ENCODE results near the gene ATRN. TPM values are rescaled to one million over a fixed set of nuclear protein-coding genes. Genes with fewer than 3 reads are reported as not detected.

Gene ATRN
- total and polyA plus RNA-seq, 4 experiments from 2014 or later, result 4.0 to 12.5 (median 10.1) TPM

DNA sequence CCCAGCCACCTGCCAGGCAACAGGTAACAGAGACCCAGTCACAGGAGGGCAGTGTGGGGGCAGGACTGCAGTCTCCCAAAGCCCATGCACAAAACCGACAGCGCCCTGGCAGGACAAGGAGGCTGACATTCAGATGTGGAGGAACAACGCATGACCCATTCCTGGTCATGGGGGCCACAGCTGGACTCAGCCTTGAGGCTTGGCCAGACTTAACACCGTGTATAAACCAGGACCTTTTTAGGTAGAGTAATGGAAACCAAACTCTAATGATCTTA lies 184.2 kb downstream of the ATRN start:
- Mint-ChIP-seq H3K4me1 (peaks cover 6 to 24% (median 12%) of the 10 kb centered on the region in 4 donors), H3K4me3 (no peak overlapping the region), H3K9me3 (peaks cover 2 to 16% (median 6%) of the 10 kb centered on the region in 8 donors), H3K36me3 (peaks cover 5 to 13% of the 10 kb centered on the region in 2 donors), H3K27me3 (peaks cover 11 to 14% of the 10 kb centered on the region in 2 donors), H3K27ac (no peak overlapping the region)
- Histone ChIP-seq H3K9me3 (ENCODE audit: control insufficient read depth in 1 of 2, low read length in 2 of 2) (no peaks in the 10 kb centered on the region), H3K36me3 (ENCODE audit: insufficient read depth, low read length) (no peaks in the 10 kb centered on the region), H3K4me1 (ENCODE audit: insufficient read depth, low read length) (no peaks in the 10 kb centered on the region), H3K4me3 (ENCODE audit: low read length in 2 of 2) (no peak overlapping the region), H3K27me3 (ENCODE audit: insufficient read depth, low read length) (no peaks in the 10 kb centered on the region), H3K27ac (ENCODE audit: low read depth, low read length) (no peak overlapping the region)
- DNase-seq, result no peak
- POLR2A ChIA-PET (ENCODE audit: partially characterized antibody), result no interaction called here
- intact Hi-C loops (cut with micrococcal nuclease), result no loop called here
- CTCF ChIA-PET (ENCODE audit: partially characterized antibody), result no interaction called here

DNA sequence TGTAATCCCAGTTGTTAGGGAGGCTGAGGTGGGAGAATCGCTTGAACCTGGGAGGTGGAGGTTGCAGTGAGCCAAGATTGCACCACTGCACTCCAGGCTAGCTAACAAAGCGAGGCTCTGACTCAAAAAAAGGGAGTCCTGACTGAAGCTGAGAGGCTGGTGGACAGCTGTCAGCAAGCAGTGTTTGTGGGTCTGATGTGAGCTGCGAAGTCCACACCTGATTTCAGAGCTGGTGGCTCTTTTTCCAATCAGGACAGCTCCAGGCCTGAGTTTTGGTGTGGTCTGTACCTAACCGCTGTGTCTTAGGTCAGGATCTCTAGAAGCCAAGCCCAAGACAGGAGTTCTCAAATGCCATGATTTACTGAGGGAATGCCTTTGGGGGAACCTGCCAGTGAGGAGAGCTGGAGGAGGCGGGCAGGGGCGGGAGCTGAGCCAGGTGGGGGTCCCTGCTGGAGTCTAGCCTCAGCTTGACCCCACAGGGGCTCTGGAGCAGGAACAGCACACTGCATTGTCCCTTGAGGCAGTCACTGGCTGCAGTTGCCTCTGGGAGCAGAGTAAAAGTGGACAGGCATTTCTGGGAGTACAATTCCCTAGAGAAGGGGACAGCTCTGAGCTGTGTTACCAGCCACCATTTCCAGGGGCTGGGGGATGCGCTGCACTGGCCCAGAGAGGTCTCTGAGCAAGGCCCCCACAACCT lies 187.3 kb downstream of the ATRN start:
- Mint-ChIP-seq H3K27me3 (peaks cover 26 to 28% of the 10 kb centered on the region in 2 donors), H3K4me1 (peaks cover 7 to 20% (median 12%) of the 10 kb centered on the region in 4 donors), H3K27ac (no peak overlapping the region), H3K4me3 (no peak overlapping the region), H3K36me3 (no peaks in the 10 kb centered on the region), H3K9me3 (peaks cover 0 to 8% (median 6%) of the 10 kb centered on the region in 8 donors)
- Histone ChIP-seq H3K36me3 (ENCODE audit: insufficient read depth, low read length) (no peaks in the 10 kb centered on the region), H3K9me3 (ENCODE audit: control insufficient read depth in 1 of 2, low read length in 2 of 2) (no peaks in the 10 kb centered on the region), H3K4me1 (ENCODE audit: insufficient read depth, low read length) (no peaks in the 10 kb centered on the region), H3K27ac (ENCODE audit: low read depth, low read length) (no peak overlapping the region), H3K27me3 (ENCODE audit: insufficient read depth, low read length) (no peaks in the 10 kb centered on the region), H3K4me3 (ENCODE audit: low read length in 2 of 2) (no peak overlapping the region)
- POLR2A ChIA-PET (ENCODE audit: partially characterized antibody), result no interaction called here
- CTCF ChIA-PET (ENCODE audit: partially characterized antibody), result no interaction called here
- intact Hi-C loops (cut with micrococcal nuclease), result no loop called here
- no peak for DNase-seq

DNA sequence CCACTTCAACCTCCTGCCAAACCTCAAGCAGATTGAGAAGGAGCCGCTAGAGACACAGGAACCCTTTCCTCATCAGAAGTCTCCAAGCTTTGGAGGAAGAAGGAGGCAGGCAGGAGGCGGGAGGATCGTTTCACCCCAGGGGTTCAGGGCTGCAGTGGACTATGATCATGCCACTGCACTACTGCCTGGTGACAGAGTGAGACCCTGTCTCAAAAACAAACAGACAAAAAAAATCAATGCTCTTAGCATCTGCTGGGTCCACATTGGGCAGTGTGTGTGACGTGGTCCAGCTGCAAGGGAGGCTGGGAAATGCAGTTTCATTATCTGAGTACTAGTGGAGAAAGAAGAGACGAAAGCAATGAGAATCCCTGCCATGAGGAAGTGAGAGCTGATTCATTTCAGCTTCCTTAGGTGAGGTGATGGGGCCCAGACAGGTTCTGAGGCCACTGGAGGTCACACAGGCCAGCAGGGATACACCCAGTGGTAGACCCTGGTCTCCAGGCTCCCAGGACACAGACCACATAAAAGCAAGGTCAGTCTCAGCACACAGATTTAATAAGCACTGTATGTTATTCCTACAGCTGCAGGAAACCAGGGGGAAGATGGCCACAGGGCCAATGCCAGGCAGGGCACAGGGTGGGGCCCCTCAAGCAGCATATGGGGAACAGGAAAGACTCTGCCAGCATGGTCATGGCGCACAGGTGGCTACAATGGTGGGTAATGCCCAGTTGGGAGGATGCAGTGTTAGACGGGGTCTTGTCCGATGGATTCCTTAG lies 188.1 kb downstream of the ATRN start:
- intact Hi-C loops (cut with micrococcal nuclease), result no loop called here
- peak overlapping the region in 1 of 7 donors; percentile 46 for H3K27ac Mint-ChIP-seq
- H3K4me3 Mint-ChIP-seq, result peak overlapping the region in 1 of 8 donors; percentile 30
- peaks cover 26 to 28% of the 10 kb centered on the region in 2 donors for H3K27me3 Mint-ChIP-seq
- Histone ChIP-seq H3K9me3 (ENCODE audit: control insufficient read depth in 1 of 2, low read length in 2 of 2) (no peaks in the 10 kb centered on the region), H3K27ac (ENCODE audit: low read depth, low read length) (no peak overlapping the region), H3K27me3 (ENCODE audit: insufficient read depth, low read length) (no peaks in the 10 kb centered on the region), H3K4me3 (ENCODE audit: low read length in 2 of 2) (no peak overlapping the region), H3K4me1 (ENCODE audit: insufficient read depth, low read length) (no peaks in the 10 kb centered on the region), H3K36me3 (ENCODE audit: insufficient read depth, low read length) (no peaks in the 10 kb centered on the region)
- H3K36me3 Mint-ChIP-seq, result no peaks in the 10 kb centered on the region
- H3K4me1 Mint-ChIP-seq, result peaks cover 6 to 20% (median 9%) of the 10 kb centered on the region in 4 donors
- ChIA-PET CTCF (ENCODE audit: partially characterized antibody) (no interaction called here), POLR2A (ENCODE audit: partially characterized antibody) (no interaction called here)
- no peak for DNase-seq
- peaks cover 0 to 2% (median 1%) of the 10 kb centered on the region in 8 donors for H3K9me3 Mint-ChIP-seq

DNA sequence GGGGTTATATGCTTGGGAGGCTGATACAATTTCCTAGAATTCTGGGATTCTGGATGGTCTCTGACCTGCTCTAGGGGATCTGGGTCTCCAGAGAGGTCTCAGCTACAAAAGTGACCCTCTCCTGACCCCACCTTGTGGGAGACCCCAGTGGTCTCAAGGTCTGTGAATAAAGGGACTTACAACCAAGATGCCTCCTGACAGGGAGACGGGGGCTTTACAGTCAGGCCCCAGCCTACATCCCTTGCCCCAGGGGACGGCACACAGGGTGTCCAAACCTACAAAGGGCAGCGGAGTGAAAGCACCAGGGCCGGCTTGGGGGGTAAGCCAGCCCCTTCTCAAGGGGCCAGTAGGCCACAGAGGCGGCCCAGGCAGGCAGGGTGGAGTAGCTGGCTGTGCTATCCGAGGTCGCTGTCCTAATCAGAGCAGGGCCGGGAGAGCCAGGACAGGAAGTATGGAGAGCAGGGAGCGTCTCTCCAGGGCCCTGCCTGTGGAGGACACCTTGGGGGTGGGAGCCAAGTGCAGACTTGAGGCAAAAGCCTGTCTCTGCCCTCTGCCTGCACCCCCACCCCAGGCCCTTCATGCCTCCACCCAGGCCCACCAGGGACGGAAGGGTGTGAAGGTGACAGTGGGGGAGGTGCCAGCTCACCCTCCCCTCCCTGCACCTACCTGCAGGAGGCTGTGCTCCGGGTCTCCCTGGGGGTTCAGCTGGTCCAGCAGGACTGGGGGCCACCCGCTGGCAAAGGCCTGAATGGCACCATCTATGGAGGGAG lies 188.9 kb downstream of the ATRN start:
- peaks cover 26 to 28% of the 10 kb centered on the region in 2 donors for H3K27me3 Mint-ChIP-seq
- H3K4me1 Mint-ChIP-seq, result peaks cover 6 to 20% (median 10%) of the 10 kb centered on the region in 4 donors
- H3K27ac Mint-ChIP-seq, result no peak overlapping the region
- no peaks in the 10 kb centered on the region for H3K36me3 ChIP-seq (ENCODE audit: insufficient read depth, low read length)
- H3K9me3 Mint-ChIP-seq, result no peaks in the 10 kb centered on the region
- ChIA-PET CTCF (ENCODE audit: partially characterized antibody) (no interaction called here), POLR2A (ENCODE audit: partially characterized antibody) (no interaction called here)
- no peak for DNase-seq
- H3K36me3 Mint-ChIP-seq, result no peaks in the 10 kb centered on the region
- no peak overlapping the region for H3K27ac ChIP-seq (ENCODE audit: low read depth, low read length)
- H3K4me3 Mint-ChIP-seq, result peak overlapping the region in 2 of 8 donors; percentile 36 to 67
- no peaks in the 10 kb centered on the region for H3K27me3 ChIP-seq (ENCODE audit: insufficient read depth, low read length)
- no peaks in the 10 kb centered on the region for H3K4me1 ChIP-seq (ENCODE audit: insufficient read depth, low read length)
- no peaks in the 10 kb centered on the region for H3K9me3 ChIP-seq (ENCODE audit: control insufficient read depth in 1 of 2, low read length in 2 of 2)
- no peak overlapping the region for H3K4me3 ChIP-seq (ENCODE audit: low read length in 2 of 2)
- intact Hi-C loops (cut with micrococcal nuclease), result no loop called here

DNA sequence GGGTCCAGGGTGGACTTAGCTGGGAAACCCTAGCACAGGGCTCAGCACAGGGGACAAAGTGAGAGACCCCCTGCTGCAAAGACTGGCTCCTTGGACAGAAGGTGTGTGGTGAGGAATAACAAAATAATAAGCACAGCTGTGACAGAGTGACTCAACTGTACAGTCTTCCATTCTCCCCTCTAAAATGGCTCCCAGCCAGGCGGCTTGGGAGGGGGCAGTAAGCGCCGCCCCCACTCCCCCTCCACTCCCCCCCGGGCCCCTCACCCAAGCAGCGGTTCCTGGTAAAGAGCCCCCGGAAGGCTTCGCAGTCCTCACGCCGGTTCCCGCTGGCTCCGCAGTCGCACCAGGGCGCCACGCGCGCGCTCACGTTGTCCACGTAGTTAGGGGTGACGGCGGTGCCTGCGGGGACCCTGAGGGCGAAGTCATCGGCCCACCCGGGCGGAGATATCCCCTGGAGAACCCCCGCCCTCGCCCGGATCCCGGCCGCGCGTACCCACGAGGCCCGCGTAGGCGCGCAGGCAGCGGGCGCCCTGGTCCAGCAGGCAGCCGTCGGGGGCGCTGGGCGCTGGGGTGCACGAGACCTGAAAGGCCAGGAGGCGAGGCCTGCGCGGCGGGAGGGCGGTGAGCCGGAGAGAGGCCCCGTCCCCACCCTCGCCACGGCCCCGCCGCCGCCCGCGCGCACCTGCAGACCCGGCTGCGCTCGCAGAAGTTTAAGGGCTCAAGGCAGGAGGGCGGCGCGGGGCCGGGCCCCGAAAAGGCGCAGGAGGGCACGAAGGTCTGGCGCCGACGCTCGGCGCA lies 189.6 kb downstream of the ATRN start:
- DNase-seq, result no peak
- H3K4me3 Mint-ChIP-seq, result peak overlapping the region in 1 of 8 donors; percentile 36

DNA sequence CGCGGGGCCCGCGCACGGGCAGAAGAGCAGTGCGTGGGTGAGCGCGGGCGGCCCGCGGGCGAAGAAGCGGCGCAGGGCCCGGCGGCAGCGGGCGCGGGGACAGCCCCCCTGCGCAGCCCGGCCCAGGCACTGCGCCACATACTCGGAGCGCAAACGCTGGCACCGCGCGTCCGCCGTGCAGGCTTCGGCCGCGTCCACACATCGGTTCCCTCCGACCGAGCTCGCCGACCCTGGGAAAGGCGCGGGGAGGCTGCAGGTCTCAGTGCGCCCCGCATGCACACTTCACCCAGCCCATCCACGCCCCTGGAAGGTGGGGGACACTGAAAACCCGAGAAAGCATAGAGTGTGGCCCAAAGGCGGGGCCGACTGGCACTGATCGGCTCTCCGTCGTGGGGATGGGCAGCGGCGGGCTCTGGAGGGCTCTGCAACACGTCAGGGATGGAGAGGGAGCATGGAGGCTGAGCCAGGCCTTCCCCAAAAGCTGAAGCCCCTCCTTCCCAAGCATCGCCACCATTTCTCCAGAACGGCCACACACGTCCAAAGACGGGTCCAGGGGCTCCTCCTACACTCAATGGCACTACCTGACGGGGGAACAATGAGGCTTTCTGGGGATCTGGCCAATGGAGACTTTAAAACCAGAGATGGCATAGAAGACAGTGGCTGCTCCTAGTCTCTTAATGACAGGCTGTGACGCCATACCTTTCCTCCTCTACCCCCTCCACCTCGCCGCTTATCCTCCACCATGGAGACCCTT lies 190.4 kb downstream of the ATRN start:
- Mint-ChIP-seq H3K36me3 (no peaks in the 10 kb centered on the region), H3K4me1 (peaks cover 13 to 36% (median 21%) of the 10 kb centered on the region in 4 donors), H3K4me3 (peak overlapping the region in 1 of 8 donors; percentile 22), H3K27me3 (peaks cover 28 to 30% of the 10 kb centered on the region in 2 donors), H3K27ac (no peak overlapping the region), H3K9me3 (no peaks in the 10 kb centered on the region)
- no peak overlapping the region for H3K4me3 ChIP-seq (ENCODE audit: low read length in 2 of 2)
- H3K36me3 ChIP-seq (ENCODE audit: insufficient read depth, low read length), result no peaks in the 10 kb centered on the region
- ChIA-PET POLR2A (ENCODE audit: partially characterized antibody) (no interaction called here), CTCF (ENCODE audit: partially characterized antibody) (interaction anchor here (1.6 kb wide), 1 partner anchor 16 kb away, joined by 4 read pairs; no protein-coding TSS in a partner anchor)
- peaks cover 14% of the 10 kb centered on the region for H3K4me1 ChIP-seq (ENCODE audit: insufficient read depth, low read length)
- no peaks in the 10 kb centered on the region for H3K9me3 ChIP-seq (ENCODE audit: control insufficient read depth in 1 of 2, low read length in 2 of 2)
- intact Hi-C loops (cut with micrococcal nuclease), result no loop called here
- DNase-seq, result no peak
- H3K27me3 ChIP-seq (ENCODE audit: insufficient read depth, low read length), result no peaks in the 10 kb centered on the region
- no peak overlapping the region for H3K27ac ChIP-seq (ENCODE audit: low read depth, low read length)

More for the DNA sequence above, 189.6 kb downstream of the ATRN start:
- Mint-ChIP-seq H3K27me3 (peaks cover 26 to 28% of the 10 kb centered on the region in 2 donors), H3K4me1 (peaks cover 8 to 28% (median 14%) of the 10 kb centered on the region in 4 donors), H3K36me3 (no peaks in the 10 kb centered on the region), H3K9me3 (no peaks in the 10 kb centered on the region), H3K27ac (no peak overlapping the region)
- Histone ChIP-seq H3K36me3 (ENCODE audit: insufficient read depth, low read length) (no peaks in the 10 kb centered on the region), H3K4me1 (ENCODE audit: insufficient read depth, low read length) (peaks cover 7% of the 10 kb centered on the region), H3K27ac (ENCODE audit: low read depth, low read length) (no peak overlapping the region), H3K27me3 (ENCODE audit: insufficient read depth, low read length) (no peaks in the 10 kb centered on the region), H3K4me3 (ENCODE audit: low read length in 2 of 2) (no peak overlapping the region), H3K9me3 (ENCODE audit: control insufficient read depth in 1 of 2, low read length in 2 of 2) (no peaks in the 10 kb centered on the region)
- intact Hi-C loops (cut with micrococcal nuclease), result no loop called here
- ChIA-PET CTCF (ENCODE audit: partially characterized antibody) (no interaction called here), POLR2A (ENCODE audit: partially characterized antibody) (no interaction called here)

Measured in CD4-positive, alpha-beta memory T cell (primary cell).